A549 (cell line): Measurements from ENCODE around the gene SCARF1. TPM values are rescaled to one million over a fixed set of nuclear protein-coding genes. Genes with fewer than 3 reads are reported as not detected.

Experiments
- ATAC-seq, 2 experiments: fragments of 200-7000 bp in 1 of 2; fragments of >200 bp in 1 of 2; cut with Nextera tagmentation in 1 of 2; cut with Tn5 transposase in 1 of 2; 3 replicates each; pipeline versions ENCODE4 v1.8.0 to v1.9.1; 2018 to 2020; ENCODE audit warnings: mild to moderate bottlenecking in 1 of 2, moderate library complexity in 1 of 2
- CTCF ChIA-PET: fragments of 300-600 bp; sonication (Branson Sonifier 250); formaldehyde crosslinking; extraction: SDS; loops from one replicate; lab custom pipeline; 2021; ENCODE audit warnings: antibody characterized with exemption, inconsistent platforms; lab: Yijun Ruan, JAX
- POLR2A ChIA-PET: fragments of 350-600 bp; formaldehyde crosslinking; extraction: SDS; loops from one replicate; lab custom pipeline; 2021; ENCODE audit warnings: antibody characterized with exemption, inconsistent platforms; lab: Yijun Ruan, JAX
- DNase-seq, 2 experiments: peaks; one replicate each; pipeline versions ENCODE4 v3.0.0 to v3.0.0-alpha.2; 2011 to 2016; ENCODE audit warnings: low read depth in 1 of 2, low spot score in 1 of 2
- FAIRE-seq: peaks from 2 replicates; lab custom pipeline; 2011; peaks lifted over from hg19 to GRCh38; lab: Jason Lieb, UNC
- H3K27ac ChIP-seq, 2 experiments: fragments of >200 bp; sonication (Bioruptor Twin); formaldehyde crosslinking; 3 replicates each; pipeline ENCODE4 v1.5.1; 2016 to 2017
- H3K4me1 ChIP-seq: fragments of >200 bp; sonication (Bioruptor Twin); formaldehyde crosslinking; 3 replicates; pipeline ENCODE4 v1.6.1; 2016
- H3K4me2 ChIP-seq: fragments of >200 bp; sonication (Bioruptor Twin); formaldehyde crosslinking; 3 replicates; pipeline ENCODE4 v1.6.1; 2016
- H3K4me3 ChIP-seq: fragments of >200 bp; sonication (Bioruptor Twin); formaldehyde crosslinking; 3 replicates; pipeline ENCODE4 v1.5.1; 2016
- H3K9me3 ChIP-seq: fragments of >200 bp; sonication (Bioruptor Twin); formaldehyde crosslinking; 3 replicates; pipeline ENCODE4 v1.6.1; 2016
- CEBPB ChIP-seq, 2 experiments: fragments of >200 bp in 1 of 2; sonication (Bioruptor Twin) in 1 of 2; formaldehyde crosslinking in 1 of 2; IDR thresholded peaks; 2 replicates each; pipeline ENCODE4 v1.6.1; 2012 to 2016
- CHD2 ChIP-seq: fragments of 150-350 bp; IDR thresholded peaks from 2 replicates; pipeline ENCODE4 v1.6.1; 2014; ENCODE audit warnings: low read length; ENCODE audit not compliant: partially characterized antibody
- EP300 ChIP-seq, 2 experiments: fragments of >200 bp; sonication (Bioruptor Twin); formaldehyde crosslinking; IDR thresholded peaks; 2 replicates in 1 of 2; 3 replicates in 1 of 2; pipeline ENCODE4 v1.6.1; 2016 to 2017
- FOSL2 ChIP-seq, 2 experiments: fragments of 450-650 bp in 1 of 2; fragments of >200 bp in 1 of 2; sonication (Bioruptor Twin) in 1 of 2; formaldehyde crosslinking; IDR thresholded peaks; 2 replicates each; pipeline versions ENCODE4 v1.5.0 to v1.6.1; 2016 to 2020; ENCODE audit warnings: mild to moderate bottlenecking in 1 of 2, moderate library complexity in 1 of 2
- FOXS1 ChIP-seq: fragments of 250-450 bp; sonication (Bioruptor Pico); IDR thresholded peaks from 2 replicates; pipeline ENCODE4 v1.5.0; 2020; ENCODE audit warnings: mild to moderate bottlenecking, moderate library complexity
- JUN ChIP-seq, 2 experiments: fragments of >200 bp; sonication (Bioruptor Twin); formaldehyde crosslinking; IDR thresholded peaks; 2 replicates in 1 of 2; 3 replicates in 1 of 2; pipeline ENCODE4 v1.6.1; 2016 to 2017
- MAFK ChIP-seq: fragments of 450-650 bp; IDR thresholded peaks from 2 replicates; pipeline ENCODE4 v1.6.1; 2014; ENCODE audit not compliant: partially characterized antibody
- MYC ChIP-seq: IDR thresholded peaks from 2 replicates; pipeline ENCODE4 v1.6.1; 2012; ENCODE audit warnings: mild to moderate bottlenecking, inconsistent platforms, low read length, improper control_type of control experiment, borderline replicate concordance
- NPAS2 ChIP-seq: fragments of 250-450 bp; sonication (Bioruptor Pico); IDR thresholded peaks from 2 replicates; pipeline ENCODE4 v1.8.0; 2022; ENCODE audit warnings: mild to moderate bottlenecking, moderate library complexity, borderline replicate concordance
- POLR2A ChIP-seq: IDR thresholded peaks from 2 replicates; pipeline ENCODE4 v1.6.1; 2012; ENCODE audit warnings: mild to moderate bottlenecking, low read length
- POLR2AphosphoS2 ChIP-seq: conservative IDR thresholded peaks from 2 replicates; pipeline ENCODE4 v1.6.1; 2012; ENCODE audit warnings: low read length, improper control_type of control experiment, inconsistent platforms
- RAD21 ChIP-seq, 2 experiments: fragments of >200 bp in 1 of 2; sonication (Bioruptor Twin) in 1 of 2; formaldehyde crosslinking in 1 of 2; IDR thresholded peaks in 1 of 2; conservative IDR thresholded peaks in 1 of 2; 2 replicates in 1 of 2; 3 replicates in 1 of 2; pipeline ENCODE4 v1.6.1; 2012 to 2018; ENCODE audit warnings: inconsistent platforms in 1 of 2
- RARB ChIP-seq: fragments of 250-450 bp; sonication (Bioruptor Pico); IDR thresholded peaks from 2 replicates; pipeline ENCODE4 v1.8.0; 2021; ENCODE audit warnings: mild to moderate bottlenecking, moderate library complexity
- SMC3 ChIP-seq: fragments of >200 bp; sonication (Bioruptor Twin); formaldehyde crosslinking; IDR thresholded peaks from 3 replicates; pipeline ENCODE4 v1.6.1; 2018; ENCODE audit warnings: inconsistent platforms
- TFCP2L1 ChIP-seq: fragments of 250-450 bp; sonication (Bioruptor Pico); IDR thresholded peaks from 2 replicates; pipeline ENCODE4 v1.5.0; 2021; ENCODE audit warnings: mild to moderate bottlenecking
- TP53 ChIP-seq: fragments of 250-450 bp; sonication (Bioruptor Pico); IDR thresholded peaks from 2 replicates; pipeline ENCODE4 v1.5.0; 2021; ENCODE audit warnings: mild to moderate bottlenecking, moderate library complexity
- ZC3H11A ChIP-seq: fragments of 450-650 bp; IDR thresholded peaks from 2 replicates; pipeline ENCODE4 v1.6.1; 2014; ENCODE audit warnings: antibody characterized with exemption, mild to moderate bottlenecking
- WGBS: methylation state at CpG from one replicate; pipeline ENCODE4 v1.1.6; 2017; ENCODE audit errors: missing lambda C conversion rate; 5-methylcytosine and 5-hydroxymethylcytosine counted together
- polyA plus RNA-seq, 4 experiments: library from polyadenylated mRNA; depleted of rRNA in 3 of 4; stranded (reverse); fragments of >200 nt; fragmentation: RNase III in 1 of 4; extraction: RNeasy Plus Mini Kit Qiagen cat#74134 plus additional on column Dnase treatment in 1 of 4; gene quantifications; 2 replicates in 3 of 4; 3 replicates in 1 of 4; pipeline ENCODE4 v1.2.3, GENCODE V29; 2011 to 2017
- TF ChIP-seq, protein P1 (sequence below): fragments of >200 bp; sonication (Bioruptor Twin); formaldehyde crosslinking; IDR thresholded peaks from 3 replicates; pipeline ENCODE4 v1.5.1; 2016
- TF ChIP-seq, protein P2 (sequence below): IDR thresholded peaks from 2 replicates; pipeline ENCODE4 v1.6.1; 2012
- TF ChIP-seq, protein P3 (sequence below): fragments of >200 bp; sonication (Bioruptor Twin); formaldehyde crosslinking; IDR thresholded peaks from 3 replicates; pipeline ENCODE4 v1.6.1; 2016
- TF ChIP-seq, protein P4 (sequence below): fragments of 250-450 bp; sonication (Bioruptor Pico); IDR thresholded peaks from 2 replicates; pipeline ENCODE4 v1.5.0; 2021; ENCODE audit warnings: mild to moderate bottlenecking, moderate library complexity, borderline replicate concordance
- TF ChIP-seq, protein P5 (sequence below): fragments of 150-350 bp; IDR thresholded peaks from 2 replicates; pipeline ENCODE4 v1.6.1; 2014; ENCODE audit warnings: low read depth, mild to moderate bottlenecking, low read length
- TF ChIP-seq, protein P6 (sequence below): fragments of 250-450 bp; sonication (Bioruptor Pico); IDR thresholded peaks from 2 replicates; pipeline ENCODE4 v1.5.0; 2020; ENCODE audit warnings: low read depth, mild to moderate bottlenecking, moderate library complexity

The SCARF1 gene
- polyA plus RNA-seq, 2 of the 4 experiments (the other 2 are of a cell fraction), result 0.09 to 0.30 TPM

DNA sequence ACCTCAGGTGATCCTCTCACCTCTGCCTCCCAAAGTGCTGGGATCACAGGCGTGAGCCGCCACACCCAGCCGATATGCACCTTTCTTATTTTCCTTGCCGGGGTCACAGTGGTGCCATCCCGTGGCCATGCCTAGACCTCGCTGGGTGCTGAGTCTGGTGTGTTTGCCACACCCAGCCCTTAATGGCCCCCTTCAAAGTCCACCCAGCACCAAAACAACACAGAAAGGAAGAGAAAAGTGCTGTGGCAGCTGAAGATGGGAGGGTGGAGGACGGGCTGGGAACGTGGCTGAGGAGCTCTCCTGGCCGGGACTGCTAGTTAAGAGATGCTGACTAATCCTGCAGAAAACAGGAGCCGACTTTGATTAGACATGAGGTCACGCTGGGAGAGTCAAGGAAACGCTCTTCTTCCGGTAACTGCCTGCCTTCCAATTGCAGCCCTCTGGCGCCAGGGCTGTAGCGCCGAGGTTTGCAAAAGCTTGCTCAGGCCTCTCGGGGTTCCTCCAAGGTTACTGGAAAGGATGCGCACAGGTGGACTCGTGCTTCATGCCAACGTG, 27.8 kb downstream of the SCARF1 start:
- DNase-seq, result peak; percentile 80 to 88
- Histone ChIP-seq H3K4me3 (no peak overlapping the region), H3K27ac (peak overlapping the region; percentile 83 to 84), H3K9me3 (no peaks in the 10 kb centered on the region), H3K4me1 (peaks cover 17% of the 10 kb centered on the region), H3K4me2 (peak overlapping the region; percentile 77)
- POLR2A ChIA-PET, result interaction anchor here (0.8 to 1.9 kb wide), 4 partner anchors 11 to 98 kb away, joined by 4 to 20 read pairs (median 6); partner anchors contain the start of gene SLC43A2
- FAIRE-seq, result peak; percentile 96
- CTCF ChIA-PET, result interaction anchor here (0.9 to 18.3 kb wide), 15 partner anchors 11 to 55 kb away, joined by 3 to 263 read pairs (median 6); partner anchors contain the start of genes PITPNA, RILP, SCARF1 and SLC43A2
- ATAC-seq, result peak; percentile 86 to 88
- TF ChIP-seq MAFK (peak; percentile 86), FOSL2 (IDR thresholded peaks at IDR 0.05) (no peak), FOSL2 (CRISPR knock-in tag; IDR thresholded peaks at IDR 0.05) (peak; percentile 46; the same call in 1 of the 2 replicates), SMC3 (peak; percentile 55; the same call in 2 of the 3 replicates), MYC (0 out of 2 replicates have a peak, but pooled peaks have one; percentile 32), JUN (IDR thresholded peaks at IDR 0.05) (no peak), RAD21 (conservative IDR thresholded peaks at IDR 0.05 in 1 of 2, IDR thresholded peaks at IDR 0.05 in 1 of 2) (peak; percentile 46 to 48; a peak in 4 of 5 replicates), NPAS2 (no peak)
- TF ChIP-seq, protein P1, sequence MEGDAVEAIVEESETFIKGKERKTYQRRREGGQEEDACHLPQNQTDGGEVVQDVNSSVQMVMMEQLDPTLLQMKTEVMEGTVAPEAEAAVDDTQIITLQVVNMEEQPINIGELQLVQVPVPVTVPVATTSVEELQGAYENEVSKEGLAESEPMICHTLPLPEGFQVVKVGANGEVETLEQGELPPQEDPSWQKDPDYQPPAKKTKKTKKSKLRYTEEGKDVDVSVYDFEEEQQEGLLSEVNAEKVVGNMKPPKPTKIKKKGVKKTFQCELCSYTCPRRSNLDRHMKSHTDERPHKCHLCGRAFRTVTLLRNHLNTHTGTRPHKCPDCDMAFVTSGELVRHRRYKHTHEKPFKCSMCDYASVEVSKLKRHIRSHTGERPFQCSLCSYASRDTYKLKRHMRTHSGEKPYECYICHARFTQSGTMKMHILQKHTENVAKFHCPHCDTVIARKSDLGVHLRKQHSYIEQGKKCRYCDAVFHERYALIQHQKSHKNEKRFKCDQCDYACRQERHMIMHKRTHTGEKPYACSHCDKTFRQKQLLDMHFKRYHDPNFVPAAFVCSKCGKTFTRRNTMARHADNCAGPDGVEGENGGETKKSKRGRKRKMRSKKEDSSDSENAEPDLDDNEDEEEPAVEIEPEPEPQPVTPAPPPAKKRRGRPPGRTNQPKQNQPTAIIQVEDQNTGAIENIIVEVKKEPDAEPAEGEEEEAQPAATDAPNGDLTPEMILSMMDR, result peak; percentile 48
- TF ChIP-seq, protein P2, sequence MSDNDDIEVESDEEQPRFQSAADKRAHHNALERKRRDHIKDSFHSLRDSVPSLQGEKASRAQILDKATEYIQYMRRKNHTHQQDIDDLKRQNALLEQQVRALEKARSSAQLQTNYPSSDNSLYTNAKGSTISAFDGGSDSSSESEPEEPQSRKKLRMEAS, result peak; percentile 80
- WGBS, result 29% methylated on average over 20 of the region's 20 CpGs

DNA sequence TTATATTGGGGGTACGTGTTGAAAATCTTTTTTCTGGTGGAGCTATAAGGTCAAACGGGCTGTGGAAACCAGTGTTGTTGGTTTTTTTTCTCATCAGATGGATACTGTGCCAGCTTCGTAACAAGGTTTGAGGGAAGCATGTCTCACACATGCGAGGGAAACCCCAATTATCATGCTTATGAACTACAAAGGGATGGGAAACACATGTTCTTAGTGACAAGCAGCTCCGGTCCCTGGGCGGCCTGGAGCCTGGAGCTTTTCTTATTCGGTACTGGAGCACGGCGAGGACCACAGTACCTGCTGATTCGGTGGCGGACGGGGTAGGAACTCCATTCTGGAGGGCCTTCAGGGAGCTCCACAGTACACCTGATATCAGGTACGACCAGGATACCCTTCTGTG, 29.4 kb downstream of the SCARF1 start:
- H3K9me3 ChIP-seq, result no peaks in the 10 kb centered on the region
- no peak overlapping the region for H3K4me3 ChIP-seq
- WGBS, result 84% methylated on average over 13 of the region's 13 CpGs
- peak overlapping the region in 1 of 2 experiments; percentile 83; a peak in 1 of 6 replicates for H3K27ac ChIP-seq
- TF ChIP-seq, protein P3, sequence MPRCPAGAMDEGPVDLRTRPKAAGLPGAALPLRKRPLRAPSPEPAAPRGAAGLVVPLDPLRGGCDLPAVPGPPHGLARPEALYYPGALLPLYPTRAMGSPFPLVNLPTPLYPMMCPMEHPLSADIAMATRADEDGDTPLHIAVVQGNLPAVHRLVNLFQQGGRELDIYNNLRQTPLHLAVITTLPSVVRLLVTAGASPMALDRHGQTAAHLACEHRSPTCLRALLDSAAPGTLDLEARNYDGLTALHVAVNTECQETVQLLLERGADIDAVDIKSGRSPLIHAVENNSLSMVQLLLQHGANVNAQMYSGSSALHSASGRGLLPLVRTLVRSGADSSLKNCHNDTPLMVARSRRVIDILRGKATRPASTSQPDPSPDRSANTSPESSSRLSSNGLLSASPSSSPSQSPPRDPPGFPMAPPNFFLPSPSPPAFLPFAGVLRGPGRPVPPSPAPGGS, result no peak
- TF ChIP-seq MAFK (no peak), CHD2 (no peak), TP53 (no peak), RARB (CRISPR knock-in tag) (no peak), POLR2A (no peak), MYC (no peak), POLR2AphosphoS2 (no peak), FOXS1 (CRISPR knock-in tag) (no peak), FOSL2 (IDR thresholded peaks at IDR 0.05) (no peak), FOSL2 (CRISPR knock-in tag; IDR thresholded peaks at IDR 0.05) (no peak), TFCP2L1 (CRISPR knock-in tag) (no peak), EP300 (IDR thresholded peaks at IDR 0.05) (no peak), CEBPB (IDR thresholded peaks at IDR 0.05) (no peak), ZC3H11A (no peak)
- TF ChIP-seq, protein P2, result no peak
- TF ChIP-seq, protein P4, sequence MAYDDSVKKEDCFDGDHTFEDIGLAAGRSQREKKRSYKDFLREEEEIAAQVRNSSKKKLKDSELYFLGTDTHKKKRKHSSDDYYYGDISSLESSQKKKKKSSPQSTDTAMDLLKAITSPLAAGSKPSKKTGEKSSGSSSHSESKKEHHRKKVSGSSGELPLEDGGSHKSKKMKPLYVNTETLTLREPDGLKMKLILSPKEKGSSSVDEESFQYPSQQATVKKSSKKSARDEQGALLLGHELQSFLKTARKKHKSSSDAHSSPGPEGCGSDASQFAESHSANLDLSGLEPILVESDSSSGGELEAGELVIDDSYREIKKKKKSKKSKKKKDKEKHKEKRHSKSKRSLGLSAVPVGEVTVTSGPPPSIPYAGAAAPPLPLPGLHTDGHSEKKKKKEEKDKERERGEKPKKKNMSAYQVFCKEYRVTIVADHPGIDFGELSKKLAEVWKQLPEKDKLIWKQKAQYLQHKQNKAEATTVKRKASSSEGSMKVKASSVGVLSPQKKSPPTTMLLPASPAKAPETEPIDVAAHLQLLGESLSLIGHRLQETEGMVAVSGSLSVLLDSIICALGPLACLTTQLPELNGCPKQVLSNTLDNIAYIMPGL, result no peak
- TF ChIP-seq, protein P5, sequence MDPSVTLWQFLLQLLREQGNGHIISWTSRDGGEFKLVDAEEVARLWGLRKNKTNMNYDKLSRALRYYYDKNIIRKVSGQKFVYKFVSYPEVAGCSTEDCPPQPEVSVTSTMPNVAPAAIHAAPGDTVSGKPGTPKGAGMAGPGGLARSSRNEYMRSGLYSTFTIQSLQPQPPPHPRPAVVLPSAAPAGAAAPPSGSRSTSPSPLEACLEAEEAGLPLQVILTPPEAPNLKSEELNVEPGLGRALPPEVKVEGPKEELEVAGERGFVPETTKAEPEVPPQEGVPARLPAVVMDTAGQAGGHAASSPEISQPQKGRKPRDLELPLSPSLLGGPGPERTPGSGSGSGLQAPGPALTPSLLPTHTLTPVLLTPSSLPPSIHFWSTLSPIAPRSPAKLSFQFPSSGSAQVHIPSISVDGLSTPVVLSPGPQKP, result no peak
- TF ChIP-seq, protein P6, sequence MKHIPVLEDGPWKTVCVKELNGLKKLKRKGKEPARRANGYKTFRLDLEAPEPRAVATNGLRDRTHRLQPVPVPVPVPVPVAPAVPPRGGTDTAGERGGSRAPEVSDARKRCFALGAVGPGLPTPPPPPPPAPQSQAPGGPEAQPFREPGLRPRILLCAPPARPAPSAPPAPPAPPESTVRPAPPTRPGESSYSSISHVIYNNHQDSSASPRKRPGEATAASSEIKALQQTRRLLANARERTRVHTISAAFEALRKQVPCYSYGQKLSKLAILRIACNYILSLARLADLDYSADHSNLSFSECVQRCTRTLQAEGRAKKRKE (CRISPR knock-in tag), result no peak
- CTCF ChIA-PET, result interaction anchor here (0.9 to 18.3 kb wide), 9 partner anchors 10 to 49 kb away, joined by 3 to 263 read pairs (median 21); partner anchors contain the start of genes RILP and SLC43A2
- no peak for FAIRE-seq
- H3K4me1 ChIP-seq, result peaks cover 17% of the 10 kb centered on the region
- no peak for DNase-seq
- no peak overlapping the region for H3K4me2 ChIP-seq
- POLR2A ChIA-PET, result interaction anchor here (1.7 kb wide), 1 partner anchor 100 kb away, joined by 4 read pairs; the partner anchor contains the start of gene INPP5K
- ATAC-seq, result no peak
